Thymus (tissue), 11 donors: ENCODE results near the gene MTMR2. TPM values are rescaled to one million over a fixed set of nuclear protein-coding genes. Genes with fewer than 3 reads are reported as not detected.

Experiments used
- DNase-seq, 9 donors: peaks; one replicate each; pipeline ENCODE4 v3.0.0-alpha.2; 2013; ENCODE audit warnings: low spot score in 9 of 9, low read depth in 6 of 9, missing footprints in 1 of 9
- H3K27ac ChIP-seq, 2 donors: one replicate each; pipeline ENCODE4 v1.5.1; 2013; ENCODE audit warnings: control low read depth in 1 of 2, low read depth in 1 of 2, low read length in 1 of 2, mild to moderate bottlenecking in 1 of 2, moderate library complexity in 1 of 2
- H3K27me3 ChIP-seq, 2 donors: one replicate each; pipeline ENCODE4 v1.5.1; 2013; ENCODE audit warnings: low read length in 1 of 2; ENCODE audit not compliant: control insufficient read depth in 2 of 2, insufficient read depth in 1 of 2
- H3K36me3 ChIP-seq, 2 donors: one replicate each; pipeline ENCODE4 v1.5.1; 2013; ENCODE audit warnings: low read length in 1 of 2, mild to moderate bottlenecking in 1 of 2, moderate library complexity in 1 of 2; ENCODE audit not compliant: control insufficient read depth in 2 of 2, insufficient read depth in 2 of 2
- H3K4me1 ChIP-seq, 2 donors: one replicate each; pipeline ENCODE4 v1.5.1; 2013; ENCODE audit warnings: low read length in 2 of 2; ENCODE audit not compliant: control insufficient read depth in 2 of 2, insufficient read depth in 2 of 2
- H3K4me3 ChIP-seq, 2 donors: one replicate each; pipeline ENCODE4 v1.5.1; 2013; ENCODE audit warnings: low read length in 2 of 2, control low read depth in 1 of 2, mild to moderate bottlenecking in 1 of 2
- H3K9me3 ChIP-seq, 2 donors: one replicate each; pipeline ENCODE4 v1.5.1; 2013; ENCODE audit warnings: low read length in 1 of 2, mild to moderate bottlenecking in 1 of 2; ENCODE audit not compliant: control insufficient read depth in 2 of 2, insufficient read depth in 1 of 2
- WGBS: extraction: QIAGEN DNeasy Blood & Tissue Kit; methylation state at CpG from one replicate; pipeline ENCODE4 v1.1.7; 2013; 5-methylcytosine and 5-hydroxymethylcytosine counted together
- polyA plus RNA-seq: library from polyadenylated mRNA; stranded (reverse); fragments of 200-250 nt; gene quantifications from one replicate; pipeline ENCODE4 v1.2.3, GENCODE V29; 2013
- total RNA-seq: library from RNA; stranded (reverse); fragments of 120-200 nt; gene quantifications from one replicate; pipeline ENCODE4 v1.2.4, GENCODE V29; 2013
- donor health status: healthy.

Gene MTMR2
- total and polyA plus RNA-seq, 2 donors = 11.4 to 13.8 TPM

GRCh38 chr11:95790933-95791708, 132.8 kb downstream of the MTMR2 start:
- peaks cover 10 to 16% of the 10 kb centered on the region in 2 donors for H3K4me1 ChIP-seq
- peak in 8 of 9 donors; percentile 27 to 84 (median 63) for DNase-seq
- no peaks in the 10 kb centered on the region for H3K27me3 ChIP-seq
- no peaks in the 10 kb centered on the region for H3K9me3 ChIP-seq
- peaks cover 0 to 8% of the 10 kb centered on the region in 2 donors for H3K36me3 ChIP-seq
- H3K27ac ChIP-seq = peak overlapping the region; percentile 99 to 100
- WGBS = 5% methylated on average over 29 of the region's 29 CpGs
- H3K4me3 ChIP-seq = peak overlapping the region; percentile 87 to 91

DNA sequence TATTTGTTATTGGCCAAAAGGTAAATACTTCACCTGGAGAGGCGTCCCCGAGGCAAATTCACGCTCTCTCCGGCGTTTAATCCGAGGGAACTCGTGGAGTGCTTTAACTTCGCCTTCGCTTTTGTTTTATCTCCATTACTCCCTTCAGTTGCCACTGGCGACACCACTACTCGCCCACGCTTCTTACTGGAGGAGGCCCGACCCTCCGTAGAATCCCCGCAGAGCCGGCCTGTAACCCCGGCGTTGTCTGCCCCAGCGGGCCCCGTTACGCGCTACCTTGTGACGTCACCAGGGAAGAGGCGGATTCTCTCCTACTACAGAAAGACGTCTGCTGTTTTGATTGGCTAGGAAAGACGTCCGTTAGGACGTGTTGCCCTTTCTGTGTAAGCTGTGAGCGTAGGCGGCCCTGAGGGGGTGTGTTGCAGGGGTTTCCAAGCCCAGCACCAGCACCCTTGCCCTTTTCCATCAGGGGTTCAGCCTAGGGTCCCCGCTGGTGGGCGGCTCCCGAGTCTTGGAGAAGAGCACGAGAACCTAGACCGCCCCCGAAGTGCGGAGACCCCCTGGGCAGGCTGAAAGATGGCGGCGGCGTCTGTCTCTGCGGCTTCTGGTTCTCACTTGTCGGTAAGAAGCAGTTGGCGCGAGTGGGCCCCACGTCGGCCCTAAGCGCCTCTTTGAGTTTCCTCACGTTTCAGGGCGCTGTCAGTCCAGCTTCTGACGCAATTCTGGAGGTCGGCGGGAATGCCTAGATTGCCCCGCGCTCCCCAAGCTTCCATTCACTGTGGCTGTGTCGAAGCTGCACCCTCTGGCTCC, 133.6 kb downstream of the MTMR2 start, which contains the start of gene CEP57:
Gene CEP57 (plus strand): TSS at position 376 of the 810 bp plus-strand sequence. CDS start 201 bp downstream, at position 577.
- Histone ChIP-seq H3K4me3 (peak within 1 kb of the TSS; percentile 87 to 91), H3K4me1 (peaks cover 10 to 16% of the 10 kb centered on the region in 2 donors), H3K9me3 (no peaks in the 10 kb centered on the region), H3K27ac (peak within 1 kb of the TSS; percentile 99 to 100), H3K36me3 (peaks cover 2 to 16% of the 10 kb centered on the region in 2 donors), H3K27me3 (no peaks in the 10 kb centered on the region)
- DNase-seq = peak; percentile 97 to 100 (median 99)
- WGBS = under 1% methylated on average over 55 of the region's 55 CpGs

- H3K4me1 ChIP-seq = peaks cover 10 to 16% of the 10 kb centered on the region in 2 donors
- peak within 1 kb of the TSS; percentile 99 to 100 for H3K27ac ChIP-seq
- WGBS = 0% methylated on average over 62 of the region's 62 CpGs
- H3K9me3 ChIP-seq = no peaks in the 10 kb centered on the region
- H3K27me3 ChIP-seq = no peaks in the 10 kb centered on the region
- peaks cover 5 to 22% of the 10 kb centered on the region in 2 donors for H3K36me3 ChIP-seq
- peak; percentile 96 to 100 (median 99) for DNase-seq
- peak within 1 kb of the TSS; percentile 87 to 91 for H3K4me3 ChIP-seq
Measured at GRCh38 chr11:95789506-95790122, 134.3 kb downstream of the MTMR2 start, which contains the start of gene FAM76B. FAM76B (minus strand) TSS chr11:95789782; CDS start chr11:95789478, 304 bp downstream.

DNA sequence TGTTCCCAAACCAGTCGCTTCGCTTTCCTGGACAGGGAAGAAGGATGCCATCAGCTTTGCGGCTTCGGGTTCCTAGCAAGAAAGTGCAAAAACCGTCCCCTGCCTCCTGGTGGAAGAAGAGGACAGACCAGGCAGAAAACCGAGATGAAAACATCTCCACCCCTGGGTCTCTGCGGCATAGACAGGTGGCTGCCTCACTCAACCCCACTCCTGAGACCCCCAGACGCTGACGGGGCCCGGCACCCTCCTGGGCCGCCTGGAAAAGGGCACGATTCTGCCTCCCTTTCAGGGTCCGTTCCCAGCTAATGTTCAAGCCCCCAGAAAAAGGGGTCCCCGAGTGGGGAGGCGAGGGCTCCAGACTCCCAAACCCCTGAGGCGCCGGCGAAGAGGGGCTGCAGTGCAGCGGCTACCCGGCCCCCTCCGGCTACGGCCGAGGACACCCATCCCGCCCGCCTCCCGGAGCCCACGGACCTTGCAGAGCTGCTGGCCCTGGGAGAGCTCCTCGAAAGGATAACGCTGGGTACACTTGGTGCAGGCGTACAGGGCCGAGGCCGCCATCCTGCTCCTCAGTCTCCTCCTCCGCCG, 134.9 kb downstream of the MTMR2 start:
- Histone ChIP-seq H3K27me3 (no peaks in the 10 kb centered on the region), H3K4me1 (peaks cover 10 to 16% of the 10 kb centered on the region in 2 donors), H3K4me3 (peak overlapping the region; percentile 87 to 91), H3K36me3 (peaks cover 5 to 25% of the 10 kb centered on the region in 2 donors), H3K27ac (peak overlapping the region; percentile 99 to 100), H3K9me3 (no peaks in the 10 kb centered on the region)
- under 1% methylated on average over 34 of the region's 34 CpGs for WGBS
- peak in 7 of 9 donors; percentile 8 to 74 (median 45) for DNase-seq

Other genes starting within 250 kb of the MTMR2 start
- 47.6 TPM for gene FAM76B, start 134.3 kb downstream of the MTMR2 start, total RNA-seq
- 27.5 TPM for gene FAM76B, start 134.3 kb downstream of the MTMR2 start, polyA plus RNA-seq
- 87.6 TPM for gene CEP57, start 133.6 kb downstream of the MTMR2 start, total RNA-seq
- 42.8 TPM for gene CEP57, start 133.6 kb downstream of the MTMR2 start, polyA plus RNA-seq